Right ventricle myocardium superior (tissue), 1 donor: ENCODE results near the gene RGS9. TPM values are rescaled to one million over a fixed set of nuclear protein-coding genes. Genes with fewer than 3 reads are reported as not detected.
"Not testable (repeated sequence)": the region's sequence is repeated elsewhere in the genome, so short reads cannot be mapped to it uniquely, and the experiment has no call there.

ENCODE experiments used
- ATAC-seq: fragments of 200-7000 bp; cut with Tn5 transposase; one replicate; pipeline ENCODE4 v1.9.1; 2020; ENCODE audit warnings: mild to moderate bottlenecking; ENCODE audit not compliant: poor library complexity
- DNase-seq: peaks from one replicate; pipeline ENCODE4 v3.0.0-alpha.2; 2020
- intact Hi-C: fragments of 100-400 bp; cut with DNase I; formaldehyde crosslinking; loops from one replicate; pipeline ENCODE4 v1.11.2; 2022
- total RNA-seq: library from RNA; stranded (reverse); fragmentation: NEBNext Ultra II Directional; extraction: Animal tissue kit (Norgen Biotek cat#: 25700); gene quantifications from one replicate; pipeline ENCODE4 v1.2.1, GENCODE V29; 2021
- donor health status: DM: no; HTN: yes; CAD: no; lungs with severe emphysema.

RGS9 gene
- total RNA-seq, 1 donor from 2014 or later, result 2.4 TPM

DNA sequence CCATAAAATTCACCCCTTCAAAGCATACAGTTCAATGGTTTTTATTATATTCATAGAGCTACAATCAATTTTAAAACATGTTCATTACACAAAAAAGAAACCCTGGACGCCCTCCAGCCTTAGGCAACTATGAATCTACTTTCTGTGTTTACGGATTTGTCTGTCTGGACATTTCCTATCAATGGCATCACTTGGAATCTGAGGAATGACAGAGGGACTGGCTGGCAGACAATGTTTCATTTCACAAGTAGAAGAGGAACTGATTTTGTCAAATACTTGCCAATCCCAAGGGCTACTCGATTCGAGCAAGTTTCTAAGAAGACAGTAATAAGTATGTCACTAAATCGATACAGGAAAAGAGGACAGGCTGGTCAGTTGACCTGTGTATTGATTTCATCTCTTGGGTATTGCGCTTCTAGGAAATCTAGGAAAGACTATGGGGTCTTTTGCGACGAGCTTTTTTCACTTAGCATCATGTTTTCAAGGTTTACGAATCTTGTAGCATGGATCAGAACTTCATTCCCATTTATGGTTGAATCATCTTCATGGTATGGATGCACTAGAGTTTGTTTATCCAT lies 56.6 kb downstream of the RGS9 start:
- intact Hi-C loops, result no loop called here
- DNase-seq, result no peak
- no peak for ATAC-seq

DNA sequence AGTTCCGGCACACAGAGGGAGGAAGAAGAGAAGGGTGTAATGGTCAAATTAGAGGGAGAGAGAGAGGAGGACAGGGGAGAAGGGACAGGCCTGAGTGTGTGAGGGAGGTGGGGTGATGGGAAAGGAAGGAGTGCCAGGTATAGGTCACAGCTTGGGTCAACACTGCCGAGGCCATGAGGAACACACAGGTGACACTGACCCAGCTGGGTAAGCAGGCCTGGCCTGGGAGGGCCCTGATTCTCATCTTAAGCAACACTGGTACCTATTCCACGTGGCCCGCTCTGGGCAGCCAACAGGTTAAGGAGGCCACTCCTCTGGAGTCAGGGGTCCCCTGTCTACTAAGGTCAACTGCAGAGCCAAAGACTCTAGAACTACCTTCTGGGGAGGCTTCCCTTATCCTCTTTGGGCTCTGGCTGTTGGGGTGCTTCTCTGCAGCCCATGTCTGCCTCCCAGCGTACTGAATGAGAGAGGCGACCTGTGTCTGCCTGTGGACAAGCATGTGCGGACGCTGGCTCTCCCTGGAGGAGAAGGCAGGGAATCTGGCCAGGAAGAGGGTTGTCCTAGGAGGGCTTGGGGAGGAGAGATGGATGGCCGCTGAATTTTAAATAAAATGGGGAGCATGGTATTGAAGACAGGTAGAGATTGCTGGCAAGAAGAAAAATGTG lies 57.6 kb downstream of the RGS9 start:
- ATAC-seq (no peak), DNase-seq (no peak)
- intact Hi-C loops, result no loop called here

DNA sequence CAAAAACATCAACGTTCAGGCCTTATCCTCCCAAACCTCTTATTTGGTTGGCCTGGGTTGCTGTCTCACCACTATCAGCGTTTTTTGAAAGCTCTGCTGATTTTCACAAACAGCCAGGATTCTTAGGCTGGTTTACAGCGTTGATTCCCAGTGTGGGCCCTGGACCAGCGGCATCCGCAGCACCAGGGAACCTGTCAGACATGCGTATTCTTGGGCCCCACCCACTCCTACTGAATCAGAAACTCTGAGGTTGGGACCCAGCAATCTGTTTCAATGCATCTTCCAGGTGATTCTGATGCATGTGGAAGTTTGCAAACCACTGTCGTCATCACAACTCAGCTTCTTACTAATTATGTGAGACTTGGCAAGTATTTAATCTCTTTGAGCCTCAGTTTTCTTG lies 58.5 kb downstream of the RGS9 start:
- DNase-seq, result no peak
- intact Hi-C loops, result no loop called here
- no peak for ATAC-seq

DNA sequence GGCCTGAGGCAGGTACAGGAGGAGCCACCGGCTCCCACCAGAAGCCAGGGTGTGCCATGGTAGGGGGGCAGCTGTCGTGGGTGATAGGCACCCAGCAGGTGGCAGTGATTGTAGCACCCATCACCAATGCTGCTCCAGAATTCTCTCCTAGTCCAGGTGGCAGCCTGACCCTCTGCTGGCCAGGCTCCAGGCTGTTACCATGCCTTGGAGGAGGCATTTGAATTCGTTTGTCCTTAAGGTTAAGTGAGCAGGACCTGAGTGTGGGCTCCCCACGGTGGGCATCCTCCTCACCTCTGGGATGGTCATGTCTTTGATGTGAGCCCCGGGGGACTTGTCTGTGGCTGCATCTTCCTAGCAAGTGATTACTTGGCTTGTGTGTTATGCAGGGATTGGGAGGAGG lies 59.4 kb downstream of the RGS9 start:
- DNase-seq (no peak), ATAC-seq (no peak)
- intact Hi-C loops, result no loop called here

DNA sequence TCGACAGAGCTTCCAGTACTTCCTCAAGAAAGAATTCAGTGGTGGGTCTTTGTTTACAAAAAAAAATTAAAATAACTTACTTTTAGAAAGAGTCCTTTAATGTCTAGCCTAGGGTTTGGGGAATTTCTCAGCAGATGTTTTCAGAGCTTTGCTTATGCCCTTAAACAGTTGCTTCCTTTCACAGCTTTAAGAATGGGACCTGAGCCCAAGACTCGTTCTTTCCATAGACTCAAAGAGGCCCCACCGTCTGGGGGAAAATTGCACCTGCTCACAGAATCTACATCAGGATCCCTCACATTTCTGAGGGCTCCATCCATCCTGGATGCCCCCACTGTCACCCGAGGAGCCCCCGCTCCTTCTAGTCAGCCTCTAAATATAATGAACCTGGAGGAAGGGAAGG lies 60.0 kb downstream of the RGS9 start:
- intact Hi-C loops, result no loop called here
- ATAC-seq (no peak), DNase-seq (no peak)

DNA sequence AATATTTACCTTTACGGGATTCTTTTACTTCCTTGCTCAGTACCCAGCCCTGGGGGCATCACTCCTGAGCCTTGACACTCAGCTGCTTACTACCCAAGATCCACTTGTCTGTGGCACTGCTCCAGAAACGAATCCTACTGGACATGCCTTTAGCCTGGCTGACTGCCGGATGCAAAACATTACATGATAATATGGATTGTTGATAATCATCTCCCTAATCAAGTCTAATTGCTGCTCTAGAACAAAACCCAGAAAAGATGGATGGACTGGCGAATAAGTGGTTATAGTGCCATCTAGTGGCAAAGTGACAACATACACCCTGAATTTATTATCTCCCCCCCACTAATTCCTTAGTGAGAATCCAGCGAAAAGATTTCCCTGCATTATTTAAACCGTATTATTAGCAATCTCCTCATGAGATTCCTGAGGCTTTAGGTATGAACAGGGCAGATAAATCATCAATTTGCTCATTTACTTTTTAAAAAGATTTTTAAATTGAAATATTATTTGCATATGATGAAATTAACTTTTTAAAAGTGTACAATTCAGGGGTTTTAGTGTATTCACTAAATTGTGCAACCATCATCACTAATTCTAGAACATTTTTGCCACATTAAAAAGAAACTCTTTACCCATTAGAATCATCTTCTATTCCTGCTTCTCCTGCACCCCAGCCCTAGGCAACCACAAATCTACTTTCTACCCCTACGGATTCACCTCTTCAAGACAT lies 61.6 kb downstream of the RGS9 start:
- DNase-seq (no peak), ATAC-seq (peak; percentile 77)
- intact Hi-C loops, result no loop called here

DNA sequence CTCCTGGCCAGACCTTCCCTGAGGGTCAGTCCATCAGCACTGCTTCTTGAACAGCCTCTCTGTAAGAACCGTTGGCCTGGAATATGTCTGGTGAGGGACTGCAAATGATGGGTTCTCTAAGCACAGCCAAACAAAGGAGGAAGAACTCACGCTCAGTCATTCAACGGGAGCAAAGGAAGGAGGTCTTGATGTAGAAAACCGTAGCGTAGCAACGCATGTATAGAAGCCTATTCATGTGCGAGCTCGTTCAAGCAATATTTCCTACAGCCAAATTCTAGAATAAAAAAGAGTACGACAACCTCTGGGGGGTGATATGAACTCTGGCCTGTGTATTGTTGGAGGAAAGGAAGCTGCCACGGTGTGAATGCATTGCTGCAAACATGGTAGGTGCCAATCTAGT lies 64.2 kb downstream of the RGS9 start:
- ATAC-seq (no peak), DNase-seq (no peak)
- intact Hi-C loops, result no loop called here

DNA sequence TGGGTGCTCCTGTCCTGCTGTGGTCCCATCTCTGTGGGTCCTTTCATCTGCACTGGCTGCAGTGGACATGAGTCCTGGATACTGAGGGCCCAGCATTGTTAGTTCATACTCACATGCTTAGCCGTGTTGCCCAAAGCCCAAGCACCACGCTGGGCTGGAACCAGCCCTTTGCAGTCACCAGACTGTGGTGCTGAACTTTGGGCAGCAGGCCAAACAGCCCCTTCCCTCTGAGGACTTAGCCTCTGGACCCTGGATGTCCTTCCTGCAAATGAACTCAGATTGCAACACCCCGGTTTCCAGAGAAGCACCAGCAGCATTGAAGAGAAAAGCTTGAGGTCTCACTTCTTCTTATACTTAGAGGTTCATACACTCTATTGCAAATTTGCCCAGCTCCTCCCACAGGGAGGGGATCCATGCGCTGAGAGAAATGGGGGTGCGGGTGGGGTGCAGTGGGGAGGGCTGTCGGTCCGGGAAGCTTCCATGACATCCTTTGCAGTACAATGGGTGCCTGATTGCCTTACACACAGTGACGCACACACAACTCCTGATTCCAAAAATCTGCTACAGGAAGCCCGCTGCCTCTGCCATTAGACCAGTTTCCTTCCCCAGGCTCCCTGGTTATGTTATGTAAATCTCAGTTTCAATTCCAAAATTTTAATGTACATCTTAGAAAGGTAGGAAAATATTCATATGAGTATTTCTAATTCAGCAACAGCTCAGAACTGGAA lies 65.8 kb downstream of the RGS9 start:
- ATAC-seq (no peak), DNase-seq (no peak)
- intact Hi-C loops, result no loop called here

DNA sequence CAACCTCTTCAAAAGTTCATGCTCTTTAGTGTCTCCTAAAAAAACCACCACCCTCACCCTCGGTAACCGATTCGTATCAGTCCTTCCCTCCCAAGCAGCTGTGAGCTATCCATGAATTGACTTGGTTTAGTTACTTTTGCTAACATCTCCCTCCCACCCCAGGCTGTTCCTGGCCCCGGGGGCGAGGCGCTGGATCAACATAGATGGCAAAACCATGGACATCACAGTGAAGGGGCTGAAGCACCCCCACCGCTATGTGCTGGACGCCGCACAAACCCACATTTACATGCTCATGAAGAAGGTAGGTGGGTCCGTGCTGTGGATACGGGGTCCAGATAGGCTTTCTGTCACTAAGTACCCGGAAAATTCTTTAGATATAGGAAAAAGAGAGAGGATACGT lies 66.8 kb downstream of the RGS9 start:
- no peak for ATAC-seq
- intact Hi-C loops, result no loop called here
- no peak for DNase-seq

DNA sequence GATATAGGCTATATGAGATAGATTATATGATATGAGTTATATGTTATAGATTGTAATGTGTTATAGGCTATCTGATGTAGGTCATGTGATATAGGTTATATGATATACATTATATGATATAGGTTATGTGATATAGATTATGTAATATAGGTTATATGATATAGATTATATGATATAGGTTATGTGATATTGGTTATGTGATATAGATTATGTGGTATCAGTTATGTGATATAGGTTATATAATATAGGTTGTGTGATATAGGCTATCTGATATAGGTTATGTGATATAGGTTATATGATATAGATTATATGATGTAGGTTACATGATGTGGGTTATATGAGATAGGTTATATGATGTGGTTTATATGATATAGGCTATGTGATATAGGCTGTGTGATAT lies 68.5 kb downstream of the RGS9 start:
- DNase-seq (no peak), ATAC-seq (no peak)
- intact Hi-C loops, result no loop called here

DNA sequence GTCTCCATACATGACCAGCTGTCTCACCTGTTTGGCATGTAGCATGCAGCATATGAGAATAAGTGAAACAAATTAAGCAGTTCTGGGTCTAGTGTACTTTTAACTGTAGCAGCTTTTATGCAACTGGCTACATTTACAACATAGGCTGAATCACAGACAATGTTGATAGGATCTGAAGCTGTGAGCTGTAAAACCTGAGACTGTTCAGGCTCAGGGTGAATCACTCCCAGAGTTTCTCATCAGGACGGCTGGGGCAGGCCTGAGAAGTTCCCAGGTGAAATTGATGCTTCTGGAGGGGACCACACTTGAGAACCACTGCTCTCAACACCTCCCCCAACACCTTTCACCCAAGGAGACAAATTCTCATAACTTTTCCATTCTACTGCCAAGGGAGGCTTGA lies 70.3 kb downstream of the RGS9 start:
- ATAC-seq, intact Hi-C loops, DNase-seq: not testable (repeated sequence)

DNA sequence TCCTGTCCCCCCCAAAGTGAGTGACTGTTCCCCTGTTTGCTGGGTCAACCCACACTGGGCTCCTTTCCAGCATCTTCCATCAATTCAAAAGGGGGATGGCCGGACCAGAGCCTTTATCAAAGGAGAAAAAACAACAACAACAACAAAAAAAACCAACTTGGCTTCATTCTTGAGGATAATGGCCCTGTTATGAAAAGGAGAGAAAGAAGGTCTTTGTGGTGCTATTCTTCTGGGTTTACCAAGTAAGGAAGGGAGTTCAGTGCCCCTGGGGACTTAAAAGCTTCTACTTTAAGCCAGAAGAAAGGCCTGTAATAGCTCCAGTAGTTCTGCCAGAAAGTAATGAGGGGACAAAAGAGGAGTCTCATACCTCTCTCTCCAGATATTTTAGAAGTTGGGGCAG lies 71.5 kb downstream of the RGS9 start:
- intact Hi-C loops, result no loop called here
- no peak for DNase-seq

DNA sequence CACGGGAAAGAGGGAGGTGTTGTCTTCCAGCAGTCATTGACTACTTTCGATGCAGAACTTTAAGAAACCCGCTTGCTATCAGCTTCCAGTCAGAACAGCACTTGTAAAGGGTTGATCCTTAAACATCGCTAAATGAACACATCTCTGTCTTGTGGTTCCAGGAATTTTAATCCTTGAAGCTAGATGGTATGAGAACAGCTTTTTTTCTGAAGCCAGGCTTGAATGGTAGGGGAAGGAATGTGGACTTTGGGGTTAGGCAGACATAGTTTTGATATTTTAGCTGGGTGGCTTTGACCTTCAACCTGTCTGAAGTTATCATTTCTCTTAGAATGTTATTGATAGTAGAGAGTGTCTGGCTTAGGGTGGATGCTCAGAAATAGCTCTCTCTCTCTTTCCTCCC lies 81.1 kb downstream of the RGS9 start:
- intact Hi-C loops, result no loop called here
- ATAC-seq, result no peak
- no peak for DNase-seq

More for the DNA sequence above, 71.5 kb downstream of the RGS9 start:
- no peak for ATAC-seq

DNA sequence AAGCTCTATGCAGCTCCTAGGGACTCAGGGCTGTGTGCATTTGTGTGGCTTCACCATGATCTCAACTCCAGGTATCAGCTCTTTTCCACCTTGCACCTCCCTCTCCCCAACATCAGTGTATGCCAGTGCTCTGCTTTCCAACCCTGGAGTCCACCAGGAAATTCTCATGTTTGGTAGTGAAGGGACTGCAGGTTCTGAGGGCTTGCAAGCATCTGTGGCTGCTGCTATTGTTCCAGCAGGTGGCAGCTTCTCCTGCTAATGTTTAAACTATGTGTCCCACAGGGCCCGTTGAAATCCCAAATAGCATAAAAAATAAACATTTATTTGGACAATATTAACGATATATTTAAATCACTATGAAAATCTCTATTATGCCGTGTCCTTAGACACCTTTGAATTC lies 82.0 kb downstream of the RGS9 start:
- DNase-seq, result no peak
- intact Hi-C loops, result no loop called here
- ATAC-seq, result no peak

DNA sequence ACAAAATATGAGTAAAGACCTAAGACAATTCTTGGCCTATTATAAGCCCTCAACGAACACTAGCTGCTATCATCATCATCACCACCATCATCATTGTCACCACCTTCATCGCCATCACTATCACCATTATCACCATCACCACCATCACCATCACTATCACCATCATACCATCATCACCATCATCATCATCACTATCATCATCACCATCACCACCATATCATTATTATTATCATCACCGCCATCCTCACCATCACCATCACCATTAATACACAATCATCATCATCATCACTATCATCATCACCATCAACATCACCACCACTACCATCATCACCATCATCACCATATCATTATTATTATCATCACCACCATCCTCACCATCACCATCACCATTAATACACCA lies 82.5 kb downstream of the RGS9 start:
- no peak for ATAC-seq
- DNase-seq, result no peak
- intact Hi-C loops, result no loop called here

DNA sequence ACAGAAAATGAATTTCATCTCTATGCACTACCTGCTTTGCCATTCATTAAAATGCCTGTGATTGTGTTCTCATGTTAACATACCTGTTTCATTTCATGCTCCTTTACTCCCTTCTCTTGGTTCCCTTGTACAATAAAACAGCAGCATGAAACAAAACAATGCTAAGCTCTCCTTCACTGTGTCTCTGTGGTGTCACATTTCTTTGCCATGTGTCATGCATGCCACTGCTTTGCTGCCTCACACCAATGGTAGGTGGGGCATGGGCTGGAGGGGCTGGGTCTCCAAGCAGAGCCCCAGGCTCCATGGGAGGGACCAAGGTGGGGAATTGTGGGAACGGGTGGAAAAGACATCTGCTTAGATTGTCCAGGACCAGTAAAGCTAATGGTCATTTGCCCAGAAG lies 83.6 kb downstream of the RGS9 start:
- no peak for DNase-seq
- intact Hi-C loops, result no loop called here
- no peak for ATAC-seq

DNA sequence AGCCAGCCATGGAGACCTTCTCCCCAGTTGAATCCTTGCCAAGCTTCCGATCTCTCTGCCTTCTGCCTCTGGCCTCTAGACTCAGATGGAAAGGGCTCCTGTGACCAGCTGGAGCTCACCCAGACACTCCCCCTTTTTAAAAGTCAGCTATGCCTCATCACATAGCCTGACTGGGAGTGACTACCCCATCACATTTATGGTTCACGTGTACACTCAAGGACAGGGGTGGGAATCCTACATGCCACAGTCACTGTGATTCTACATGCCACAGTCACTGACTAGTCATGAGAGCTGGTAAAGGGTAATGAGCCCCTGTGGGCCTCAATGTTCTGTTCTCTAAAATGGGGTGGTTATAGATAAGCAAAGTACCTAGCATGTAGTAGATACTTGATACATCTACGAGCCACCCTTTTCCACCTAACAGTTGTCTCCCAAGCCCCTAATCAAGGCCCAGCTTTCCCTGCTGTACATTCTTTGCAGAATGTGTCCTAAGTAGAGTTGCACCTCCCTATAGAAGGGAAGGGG lies 85.1 kb downstream of the RGS9 start:
- intact Hi-C loops, result no loop called here
- ATAC-seq (no peak), DNase-seq (no peak)

DNA sequence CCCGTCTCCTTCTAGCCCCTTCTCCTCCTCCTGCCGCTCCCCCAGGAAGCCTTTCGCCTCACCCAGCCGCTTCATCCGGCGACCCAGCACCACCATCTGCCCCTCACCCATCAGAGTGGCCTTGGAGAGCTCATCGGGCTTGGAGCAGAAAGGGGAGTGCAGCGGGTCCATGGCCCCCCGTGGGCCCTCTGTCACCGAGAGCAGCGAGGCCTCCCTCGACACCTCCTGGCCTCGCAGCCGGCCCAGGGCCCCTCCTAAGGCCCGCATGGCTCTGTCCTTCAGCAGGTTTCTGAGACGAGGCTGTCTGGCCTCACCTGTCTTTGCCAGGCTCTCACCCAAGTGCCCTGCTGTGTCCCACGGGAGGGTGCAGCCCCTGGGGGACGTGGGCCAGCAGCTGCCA lies 87.9 kb downstream of the RGS9 start:
- DNase-seq (no peak), ATAC-seq (no peak)
- intact Hi-C loops, result no loop called here

DNA sequence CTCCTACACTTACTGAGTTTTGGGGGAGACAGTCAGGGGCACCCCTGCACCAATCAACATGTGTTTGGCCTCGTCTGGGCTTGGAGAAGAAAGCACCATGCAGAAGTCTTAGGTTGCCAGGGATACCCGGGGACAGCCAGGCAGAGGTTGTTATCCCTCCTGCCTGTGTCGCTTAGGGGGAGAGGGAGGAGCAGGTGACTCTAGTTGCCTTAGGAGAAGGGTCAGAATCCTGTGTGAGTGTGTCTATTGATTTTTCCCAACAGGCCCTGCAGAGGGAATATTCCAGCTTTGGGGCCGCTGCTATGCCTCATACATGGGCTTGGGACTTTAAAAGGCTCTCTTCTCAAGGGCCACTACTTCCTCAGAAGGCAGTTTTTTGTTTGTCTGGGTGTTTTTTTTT lies 89.1 kb downstream of the RGS9 start:
- intact Hi-C loops, result no loop called here
- ATAC-seq (no peak), DNase-seq (no peak)

DNA sequence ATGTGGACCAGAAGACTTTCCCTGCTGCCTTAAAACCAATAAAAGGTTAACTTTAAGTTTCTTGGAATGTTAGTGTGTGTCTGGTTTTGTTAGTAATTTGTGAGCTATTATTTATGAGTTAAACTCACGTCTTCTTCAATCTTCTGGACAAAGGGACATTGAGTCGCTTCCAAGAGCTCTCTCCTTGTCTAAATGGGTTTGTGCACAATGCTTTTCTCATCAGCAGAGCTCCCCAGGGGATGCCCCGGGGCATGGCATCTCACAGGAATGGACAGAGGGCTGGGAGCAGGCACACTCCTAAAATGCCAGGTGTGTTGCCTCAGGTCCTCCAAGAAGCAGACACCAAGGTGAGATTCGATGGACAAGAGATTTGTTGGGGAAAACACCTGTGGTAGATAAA lies 90.5 kb downstream of the RGS9 start:
- ATAC-seq, result no peak
- intact Hi-C loops, result no loop called here
- DNase-seq, result no peak
